ENCODE measurements around the gene PYGL.
"Not testable (repeated sequence)": the region's sequence is repeated elsewhere in the genome, so short reads cannot be mapped to it uniquely, and the experiment has no call there.

The PYGL gene

GRCh38 chr14:50953502-50953901 lies 9.2 kb upstream of the PYGL start:
- Histone ChIP-seq H3K27me3 (ENCODE audit: insufficient read depth, low read length) (no peaks in the 10 kb centered on the region), H3K27ac (ENCODE audit: low read depth, low read length) (no peak overlapping the region), H3K9me3 (ENCODE audit: insufficient read depth, low read depth, low read length) (no peaks in the 10 kb centered on the region), H3K4me1 (ENCODE audit: insufficient read depth, low read length) (peaks cover 5% of the 10 kb centered on the region; the same call in 1 of the 2 replicates), H3K9ac (ENCODE audit: low read depth, low read length) (no peak overlapping the region), H3K4me3 (ENCODE audit: low read length) (no peak overlapping the region), H3K36me3 (ENCODE audit: insufficient read depth, low read length) (no peaks in the 10 kb centered on the region)
- 89% methylated on average over 1 of the region's 1 CpG for WGBS

GRCh38 chr14:50951032-50951431 lies 6.7 kb upstream of the PYGL start:
- H3K4me3 ChIP-seq (ENCODE audit: low read length) = no peak overlapping the region
- no peaks in the 10 kb centered on the region for H3K36me3 ChIP-seq (ENCODE audit: insufficient read depth, low read length)
- H3K9me3 ChIP-seq (ENCODE audit: insufficient read depth, low read depth, low read length) = no peaks in the 10 kb centered on the region
- H3K9ac ChIP-seq (ENCODE audit: low read depth, low read length) = no peak overlapping the region
- WGBS = 94% methylated on average over 6 of the region's 6 CpGs
- H3K27me3 ChIP-seq (ENCODE audit: insufficient read depth, low read length) = no peaks in the 10 kb centered on the region
- no peak overlapping the region for H3K27ac ChIP-seq (ENCODE audit: low read depth, low read length)
- peaks cover 12% of the 10 kb centered on the region; the same call in 1 of the 2 replicates for H3K4me1 ChIP-seq (ENCODE audit: insufficient read depth, low read length)

- Histone ChIP-seq H3K27ac (ENCODE audit: low read depth, low read length) (no peak overlapping the region), H3K36me3 (ENCODE audit: insufficient read depth, low read length) (no peaks in the 10 kb centered on the region), H3K27me3 (ENCODE audit: insufficient read depth, low read length) (peaks cover 3% of the 10 kb centered on the region; the same call in 1 of the 2 replicates), H3K4me1 (ENCODE audit: insufficient read depth, low read length) (peaks cover 10% of the 10 kb centered on the region; the same call in 1 of the 2 replicates), H3K9ac (ENCODE audit: low read depth, low read length) (no peak overlapping the region), H3K9me3 (ENCODE audit: insufficient read depth, low read depth, low read length) (no peaks in the 10 kb centered on the region), H3K4me3 (ENCODE audit: low read length) (no peak overlapping the region)
- WGBS = 74% methylated on average over 2 of the region's 2 CpGs
These were observed 3.9 kb upstream of the PYGL start for GRCh38 chr14:50948205-50948604.

- WGBS = 75% methylated on average over 4 of the region's 4 CpGs
- Histone ChIP-seq H3K9me3 (ENCODE audit: insufficient read depth, low read depth, low read length) (no peaks in the 10 kb centered on the region), H3K27ac (ENCODE audit: low read depth, low read length) (no peak overlapping the region), H3K36me3 (ENCODE audit: insufficient read depth, low read length) (no peaks in the 10 kb centered on the region), H3K9ac (ENCODE audit: low read depth, low read length) (no peak overlapping the region), H3K27me3 (ENCODE audit: insufficient read depth, low read length) (peaks cover 3% of the 10 kb centered on the region; the same call in 1 of the 2 replicates), H3K4me1 (ENCODE audit: insufficient read depth, low read length) (peaks cover 10% of the 10 kb centered on the region; the same call in 1 of the 2 replicates), H3K4me3 (ENCODE audit: low read length) (no peak overlapping the region)
These were observed 3.2 kb upstream of the PYGL start for GRCh38 chr14:50947446-50947845.

GRCh38 chr14:50946234-50946935 lies 2.1 kb upstream of the PYGL start:
- H3K9ac ChIP-seq (ENCODE audit: low read depth, low read length) = no peak overlapping the region
- no peak overlapping the region for H3K27ac ChIP-seq (ENCODE audit: low read depth, low read length)
- peaks cover 10% of the 10 kb centered on the region; the same call in 1 of the 2 replicates for H3K4me1 ChIP-seq (ENCODE audit: insufficient read depth, low read length)
- no peaks in the 10 kb centered on the region for H3K36me3 ChIP-seq (ENCODE audit: insufficient read depth, low read length)
- no peaks in the 10 kb centered on the region for H3K9me3 ChIP-seq (ENCODE audit: insufficient read depth, low read depth, low read length)
- peaks cover 3% of the 10 kb centered on the region; the same call in 1 of the 2 replicates for H3K27me3 ChIP-seq (ENCODE audit: insufficient read depth, low read length)
- no peak overlapping the region for H3K4me3 ChIP-seq (ENCODE audit: low read length)
- 95% methylated on average over 4 of the region's 5 CpGs for WGBS

GRCh38 chr14:50944647-50945413 lies 547 bp upstream of the PYGL start:
- Histone ChIP-seq H3K4me1 (ENCODE audit: insufficient read depth, low read length) (peaks cover 10% of the 10 kb centered on the region; the same call in 1 of the 2 replicates), H3K27me3 (ENCODE audit: insufficient read depth, low read length) (peaks cover 3% of the 10 kb centered on the region; the same call in 1 of the 2 replicates), H3K9ac (ENCODE audit: low read depth, low read length) (peak overlapping the region; percentile 68), H3K9me3 (ENCODE audit: insufficient read depth, low read depth, low read length) (no peaks in the 10 kb centered on the region), H3K4me3 (ENCODE audit: low read length) (peak overlapping the region; percentile 66), H3K27ac (ENCODE audit: low read depth, low read length) (no peak overlapping the region), H3K36me3 (ENCODE audit: insufficient read depth, low read length) (peaks cover 14% of the 10 kb centered on the region)
- 7% methylated on average over 29 of the region's 29 CpGs for WGBS

GRCh38 chr14:50943261-50943942 lies 881 bp downstream of the PYGL start:
- H3K4me1 ChIP-seq (ENCODE audit: insufficient read depth, low read length) = peaks cover 10% of the 10 kb centered on the region; the same call in 1 of the 2 replicates
- peak overlapping the region; percentile 68 for H3K9ac ChIP-seq (ENCODE audit: low read depth, low read length)
- peak overlapping the region; percentile 66 for H3K4me3 ChIP-seq (ENCODE audit: low read length)
- no peaks in the 10 kb centered on the region for H3K9me3 ChIP-seq (ENCODE audit: insufficient read depth, low read depth, low read length)
- peaks cover 14% of the 10 kb centered on the region for H3K36me3 ChIP-seq (ENCODE audit: insufficient read depth, low read length)
- H3K27me3 ChIP-seq (ENCODE audit: insufficient read depth, low read length) = peaks cover 3% of the 10 kb centered on the region; the same call in 1 of the 2 replicates
- no peak overlapping the region for H3K27ac ChIP-seq (ENCODE audit: low read depth, low read length)
- 2% methylated on average over 26 of the region's 26 CpGs for WGBS

GRCh38 chr14:50941638-50942037 lies 2.6 kb downstream of the PYGL start:
- H3K4me1 ChIP-seq (ENCODE audit: insufficient read depth, low read length); H3K9ac ChIP-seq (ENCODE audit: low read depth, low read length); H3K4me3 ChIP-seq (ENCODE audit: low read length); H3K27me3 ChIP-seq (ENCODE audit: insufficient read depth, low read length); H3K9me3 ChIP-seq (ENCODE audit: insufficient read depth, low read depth, low read length); H3K27ac ChIP-seq (ENCODE audit: low read depth, low read length): not testable (repeated sequence)
- 94% methylated on average over 8 of the region's 8 CpGs for WGBS
- H3K36me3 ChIP-seq (ENCODE audit: insufficient read depth, low read length) = peaks cover 18% of the 10 kb centered on the region

GRCh38 chr14:50941151-50941550 lies 3.1 kb downstream of the PYGL start:
- Histone ChIP-seq H3K36me3 (ENCODE audit: insufficient read depth, low read length) (peaks cover 18% of the 10 kb centered on the region), H3K4me3 (ENCODE audit: low read length) (no peak overlapping the region), H3K27ac (ENCODE audit: low read depth, low read length) (no peak overlapping the region), H3K27me3 (ENCODE audit: insufficient read depth, low read length) (peaks cover 3% of the 10 kb centered on the region; the same call in 1 of the 2 replicates), H3K9me3 (ENCODE audit: insufficient read depth, low read depth, low read length) (no peaks in the 10 kb centered on the region), H3K9ac (ENCODE audit: low read depth, low read length) (no peak overlapping the region), H3K4me1 (ENCODE audit: insufficient read depth, low read length) (0 out of 2 replicates have a peak, but pooled peaks cover 3% of the 10 kb centered on the region)
- WGBS = 85% methylated on average over 6 of the region's 6 CpGs

GRCh38 chr14:50937800-50938199 lies 6.5 kb downstream of the PYGL start:
- Histone ChIP-seq H3K4me1 (ENCODE audit: insufficient read depth, low read length) (peaks cover 5% of the 10 kb centered on the region; the same call in 1 of the 2 replicates), H3K4me3 (ENCODE audit: low read length) (no peak overlapping the region), H3K27me3 (ENCODE audit: insufficient read depth, low read length) (no peaks in the 10 kb centered on the region), H3K9me3 (ENCODE audit: insufficient read depth, low read depth, low read length) (no peaks in the 10 kb centered on the region), H3K36me3 (ENCODE audit: insufficient read depth, low read length) (peaks cover 48% of the 10 kb centered on the region), H3K9ac (ENCODE audit: low read depth, low read length) (no peak overlapping the region), H3K27ac (ENCODE audit: low read depth, low read length) (no peak overlapping the region)
- WGBS = 85% methylated on average over 4 of the region's 4 CpGs

GRCh38 chr14:50937325-50937724 lies 7.0 kb downstream of the PYGL start:
- Histone ChIP-seq H3K4me3 (ENCODE audit: low read length) (no peak overlapping the region), H3K27ac (ENCODE audit: low read depth, low read length) (no peak overlapping the region), H3K9ac (ENCODE audit: low read depth, low read length) (no peak overlapping the region), H3K36me3 (ENCODE audit: insufficient read depth, low read length) (peaks cover 53% of the 10 kb centered on the region), H3K27me3 (ENCODE audit: insufficient read depth, low read length) (no peaks in the 10 kb centered on the region), H3K4me1 (ENCODE audit: insufficient read depth, low read length) (peaks cover 8% of the 10 kb centered on the region; the same call in 1 of the 2 replicates), H3K9me3 (ENCODE audit: insufficient read depth, low read depth, low read length) (no peaks in the 10 kb centered on the region)
- 86% methylated on average over 2 of the region's 2 CpGs for WGBS
